GM23338 (cell line): ENCODE measurements around the gene PUM2. TPM values are rescaled to one million over a fixed set of nuclear protein-coding genes. Genes with fewer than 3 reads are reported as not detected.

Experiments
- ATAC-seq: fragments of 200-7000 bp; cut with Tn5 transposase; 3 replicates; pipeline ENCODE4 v1.9.1; 2020
- DNase-seq: peaks from one replicate; pipeline ENCODE4 v3.0.0-alpha.2; 2015; ENCODE audit warnings: low spot score
- H2AFZ ChIP-seq: fragments of 200-600 bp; sonication (generic); 2 replicates; pipeline ENCODE4 v1.8.0; 2016; ENCODE audit warnings: antibody characterized with exemption, mild to moderate bottlenecking, moderate library complexity
- H3F3A ChIP-seq: fragments of 200-600 bp; sonication (generic); replicated peaks from 2 replicates; pipeline ENCODE4 v1.8.0; 2017; ENCODE audit warnings: antibody characterized with exemption, mixed run types, low read depth
- H3K27ac ChIP-seq: fragments of 200-600 bp; sonication (generic); 2 replicates; pipeline ENCODE4 v1.6.1; 2016; ENCODE audit warnings: low read depth
- H3K27me3 ChIP-seq: fragments of 200-600 bp; sonication (generic); 2 replicates; pipeline ENCODE4 v1.8.0; 2016; ENCODE audit warnings: mild to moderate bottlenecking, mixed run types, moderate library complexity; ENCODE audit not compliant: insufficient read depth
- H3K36me3 ChIP-seq: fragments of 200-600 bp; sonication (generic); 2 replicates; pipeline ENCODE4 v1.8.0; 2016; ENCODE audit warnings: mild to moderate bottlenecking; ENCODE audit not compliant: insufficient read depth
- H3K4me1 ChIP-seq: fragments of 200-600 bp; sonication (generic); 2 replicates; pipeline ENCODE4 v1.8.0; 2016; ENCODE audit warnings: mild to moderate bottlenecking, moderate library complexity; ENCODE audit not compliant: insufficient read depth
- H3K4me2 ChIP-seq: fragments of 200-600 bp; sonication (generic); 2 replicates; pipeline ENCODE4 v1.7.1; 2017; ENCODE audit warnings: mixed run types
- H3K4me3 ChIP-seq: fragments of 200-600 bp; sonication (generic); 2 replicates; pipeline ENCODE4 v1.6.1; 2016; ENCODE audit warnings: mixed run types
- H3K79me2 ChIP-seq: fragments of 200-600 bp; sonication (generic); replicated peaks from 2 replicates; pipeline ENCODE4 v1.8.0; 2017; ENCODE audit warnings: mild to moderate bottlenecking; ENCODE audit not compliant: insufficient read depth
- H3K9me2 ChIP-seq: fragments of 200-600 bp; sonication (generic); 2 replicates; pipeline ENCODE4 v1.8.0; 2017; ENCODE audit not compliant: insufficient read depth
- H4K20me1 ChIP-seq: fragments of 200-600 bp; sonication (generic); replicated peaks from 2 replicates; pipeline ENCODE4 v1.8.0; 2017; ENCODE audit warnings: mild to moderate bottlenecking; ENCODE audit not compliant: insufficient read depth
- H3K27ac Mint-ChIP-seq: 2 replicates; pipeline ENCODE4 v1.8.0; 2020; ENCODE audit warnings: inconsistent platforms, mild to moderate bottlenecking, moderate library complexity, mixed read lengths
- H3K27me3 Mint-ChIP-seq: 3 replicates; pipeline ENCODE4 v1.8.0; 2022; ENCODE audit warnings: low read depth, mild to moderate bottlenecking, moderate library complexity, mixed read lengths, inconsistent platforms; ENCODE audit not compliant: insufficient read depth, poor library complexity
- H3K36me3 Mint-ChIP-seq: 3 replicates; pipeline ENCODE4 v1.8.0; 2021; ENCODE audit warnings: low read depth, mild to moderate bottlenecking, inconsistent platforms, moderate library complexity, mixed read lengths
- H3K4me1 Mint-ChIP-seq: 3 replicates; pipeline ENCODE4 v1.8.0; 2020; ENCODE audit warnings: mild to moderate bottlenecking, inconsistent platforms, mixed read lengths
- H3K4me3 Mint-ChIP-seq: 3 replicates; pipeline ENCODE4 v1.8.0; 2021; ENCODE audit warnings: moderate library complexity, mild to moderate bottlenecking, inconsistent platforms, mixed read lengths
- H3K9me3 Mint-ChIP-seq: 3 replicates; pipeline ENCODE4 v1.8.0; 2020; ENCODE audit warnings: moderate library complexity, mild to moderate bottlenecking, inconsistent platforms, mixed read lengths
- EZH2 ChIP-seq: fragments of 200-600 bp; sonication (generic); IDR thresholded peaks from one replicate; pipeline ENCODE4 v1.8.0; 2017; ENCODE audit warnings: antibody characterized with exemption, mild to moderate bottlenecking, low read depth; ENCODE audit not compliant: unreplicated experiment
- EZH2phosphoT487 ChIP-seq: fragments of 200-600 bp; sonication (generic); IDR thresholded peaks from one replicate; pipeline ENCODE4 v1.8.1; 2018; ENCODE audit warnings: antibody characterized with exemption; ENCODE audit not compliant: unreplicated experiment
- NANOG ChIP-seq: IDR thresholded peaks from 2 replicates; pipeline ENCODE4 v1.6.1; 2016; ENCODE audit warnings: antibody characterized with exemption, borderline replicate concordance
- STAT1 ChIP-seq: IDR thresholded peaks from one replicate; pipeline ENCODE4 v1.6.1; 2016; ENCODE audit warnings: antibody characterized with exemption; ENCODE audit not compliant: unreplicated experiment
- ZNF114 ChIP-seq: fragments of 250-450 bp; sonication (Bioruptor Pico); IDR thresholded peaks from 2 replicates; pipeline ENCODE4 v1.5.0; 2020; ENCODE audit warnings: mild to moderate bottlenecking, moderate library complexity
- polyA plus RNA-seq: library from polyadenylated mRNA; unstranded; fragments of >200 nt; fragmentation: Nextera tagmentation; extraction: Ambion mirVana; gene quantifications from 2 replicates; pipeline ENCODE4 v1.2.1, GENCODE V29; 2016
- total RNA-seq: library from RNA; depleted of rRNA; stranded (reverse); fragments of >200 nt; shearing (Covaris generic); gene quantifications from 2 replicates; pipeline ENCODE4 v1.2.3, GENCODE V29; 2014
- TF ChIP-seq, protein P1 (sequence below): IDR thresholded peaks from one replicate; pipeline ENCODE4 v1.6.1; 2018; ENCODE audit warnings: antibody characterized with exemption; ENCODE audit not compliant: unreplicated experiment
- TF ChIP-seq, protein P2 (sequence below), 2 experiments: fragments of 200-600 bp in 1 of 2; sonication (generic) in 1 of 2; conservative IDR thresholded peaks; 2 replicates each; pipeline versions ENCODE4 v1.5.1 to v1.6.1; 2016 to 2017; ENCODE audit warnings: antibody characterized with exemption in 2 of 2, low read depth in 2 of 2, mild to moderate bottlenecking in 2 of 2, moderate library complexity in 1 of 2

PUM2 gene
- total and polyA plus RNA-seq, 2 experiments from 2014 or later = 29.9 to 94.1 TPM

- TF ChIP-seq, protein P1, sequence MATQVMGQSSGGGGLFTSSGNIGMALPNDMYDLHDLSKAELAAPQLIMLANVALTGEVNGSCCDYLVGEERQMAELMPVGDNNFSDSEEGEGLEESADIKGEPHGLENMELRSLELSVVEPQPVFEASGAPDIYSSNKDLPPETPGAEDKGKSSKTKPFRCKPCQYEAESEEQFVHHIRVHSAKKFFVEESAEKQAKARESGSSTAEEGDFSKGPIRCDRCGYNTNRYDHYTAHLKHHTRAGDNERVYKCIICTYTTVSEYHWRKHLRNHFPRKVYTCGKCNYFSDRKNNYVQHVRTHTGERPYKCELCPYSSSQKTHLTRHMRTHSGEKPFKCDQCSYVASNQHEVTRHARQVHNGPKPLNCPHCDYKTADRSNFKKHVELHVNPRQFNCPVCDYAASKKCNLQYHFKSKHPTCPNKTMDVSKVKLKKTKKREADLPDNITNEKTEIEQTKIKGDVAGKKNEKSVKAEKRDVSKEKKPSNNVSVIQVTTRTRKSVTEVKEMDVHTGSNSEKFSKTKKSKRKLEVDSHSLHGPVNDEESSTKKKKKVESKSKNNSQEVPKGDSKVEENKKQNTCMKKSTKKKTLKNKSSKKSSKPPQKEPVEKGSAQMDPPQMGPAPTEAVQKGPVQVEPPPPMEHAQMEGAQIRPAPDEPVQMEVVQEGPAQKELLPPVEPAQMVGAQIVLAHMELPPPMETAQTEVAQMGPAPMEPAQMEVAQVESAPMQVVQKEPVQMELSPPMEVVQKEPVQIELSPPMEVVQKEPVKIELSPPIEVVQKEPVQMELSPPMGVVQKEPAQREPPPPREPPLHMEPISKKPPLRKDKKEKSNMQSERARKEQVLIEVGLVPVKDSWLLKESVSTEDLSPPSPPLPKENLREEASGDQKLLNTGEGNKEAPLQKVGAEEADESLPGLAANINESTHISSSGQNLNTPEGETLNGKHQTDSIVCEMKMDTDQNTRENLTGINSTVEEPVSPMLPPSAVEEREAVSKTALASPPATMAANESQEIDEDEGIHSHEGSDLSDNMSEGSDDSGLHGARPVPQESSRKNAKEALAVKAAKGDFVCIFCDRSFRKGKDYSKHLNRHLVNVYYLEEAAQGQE = no peak
- no peak for TF ChIP-seq ZNF114 (CRISPR knock-in tag)
Measured at GRCh38 chr2:20366672-20367116, 16.1 kb upstream of the PUM2 start (continued).

- ATAC-seq (no peak), DNase-seq (no peak)
- peaks cover 23% of the 10 kb centered on the region for H3K9me3 Mint-ChIP-seq
- H3K4me3 Mint-ChIP-seq = no peak overlapping the region
- no peak for TF ChIP-seq EZH2phosphoT487
- no peak for TF ChIP-seq EZH2
- no peak for TF ChIP-seq STAT1
- TF ChIP-seq, protein P1 = no peak
- TF ChIP-seq, protein P2, sequence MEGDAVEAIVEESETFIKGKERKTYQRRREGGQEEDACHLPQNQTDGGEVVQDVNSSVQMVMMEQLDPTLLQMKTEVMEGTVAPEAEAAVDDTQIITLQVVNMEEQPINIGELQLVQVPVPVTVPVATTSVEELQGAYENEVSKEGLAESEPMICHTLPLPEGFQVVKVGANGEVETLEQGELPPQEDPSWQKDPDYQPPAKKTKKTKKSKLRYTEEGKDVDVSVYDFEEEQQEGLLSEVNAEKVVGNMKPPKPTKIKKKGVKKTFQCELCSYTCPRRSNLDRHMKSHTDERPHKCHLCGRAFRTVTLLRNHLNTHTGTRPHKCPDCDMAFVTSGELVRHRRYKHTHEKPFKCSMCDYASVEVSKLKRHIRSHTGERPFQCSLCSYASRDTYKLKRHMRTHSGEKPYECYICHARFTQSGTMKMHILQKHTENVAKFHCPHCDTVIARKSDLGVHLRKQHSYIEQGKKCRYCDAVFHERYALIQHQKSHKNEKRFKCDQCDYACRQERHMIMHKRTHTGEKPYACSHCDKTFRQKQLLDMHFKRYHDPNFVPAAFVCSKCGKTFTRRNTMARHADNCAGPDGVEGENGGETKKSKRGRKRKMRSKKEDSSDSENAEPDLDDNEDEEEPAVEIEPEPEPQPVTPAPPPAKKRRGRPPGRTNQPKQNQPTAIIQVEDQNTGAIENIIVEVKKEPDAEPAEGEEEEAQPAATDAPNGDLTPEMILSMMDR (conservative IDR thresholded peaks at IDR 0.05; ENCODE audit: low read depth in 2 of 2) = no peak
- TF ChIP-seq ZNF114 (CRISPR knock-in tag) = no peak
- TF ChIP-seq NANOG = no peak
- H3K79me2 ChIP-seq = no peaks in the 10 kb centered on the region
- H3K4me1 ChIP-seq = no peaks in the 10 kb centered on the region
- no peaks in the 10 kb centered on the region for H3K36me3 ChIP-seq
- no peak overlapping the region for H3K27ac ChIP-seq
- peaks cover 6% of the 10 kb centered on the region; the same call in 1 of the 3 replicates for H3K36me3 Mint-ChIP-seq
- no peaks in the 10 kb centered on the region for H3K27me3 ChIP-seq
- no peaks in the 10 kb centered on the region for H4K20me1 ChIP-seq
- H3K4me2 ChIP-seq = no peak overlapping the region
- H2AFZ ChIP-seq = no peak overlapping the region
- no peaks in the 10 kb centered on the region for H3K4me1 Mint-ChIP-seq
- H3F3A ChIP-seq = no peaks in the 10 kb centered on the region
- H3K27ac Mint-ChIP-seq = no peak overlapping the region
- H3K4me3 ChIP-seq = no peak overlapping the region
- H3K27me3 Mint-ChIP-seq = peaks cover 1% of the 10 kb centered on the region
- no peaks in the 10 kb centered on the region for H3K9me2 ChIP-seq
Measured at GRCh38 chr2:20365249-20365817, 14.7 kb upstream of the PUM2 start.
